Sigmoid colon (tissue), 7 donors: ENCODE results near the gene PDE2A. TPM values are rescaled to one million over a fixed set of nuclear protein-coding genes. Genes with fewer than 3 reads are reported as not detected.

Experiments
- DNase-seq: peaks from one replicate; pipeline ENCODE4 v3.0.0-alpha.2; 2019
- H3K27ac ChIP-seq, 4 donors: fragments of 200-600 bp; sonication (generic); one replicate each; pipeline ENCODE4 v1.5.1; 2016 to 2019; ENCODE audit warnings: mild to moderate bottlenecking in 1 of 4
- H3K27me3 ChIP-seq, 3 donors: fragments of 200-600 bp; sonication (generic); one replicate each; pipeline ENCODE4 v1.5.1; 2019; ENCODE audit warnings: mild to moderate bottlenecking in 1 of 3
- H3K36me3 ChIP-seq, 4 donors: fragments of 200-600 bp; sonication (generic); one replicate each; pipeline ENCODE4 v1.5.1; 2016 to 2019
- H3K4me1 ChIP-seq, 4 donors: fragments of 200-600 bp; sonication (generic); one replicate each; pipeline ENCODE4 v1.5.1; 2017 to 2019
- H3K4me3 ChIP-seq, 4 donors: fragments of 200-600 bp; sonication (generic); one replicate each; pipeline ENCODE4 v1.5.1; 2017 to 2019; ENCODE audit warnings: mild to moderate bottlenecking in 2 of 4, moderate library complexity in 1 of 4
- H3K9me3 ChIP-seq, 4 donors: fragments of 200-600 bp in 3 of 4; sonication (generic) in 3 of 4; one replicate each; pipeline versions ENCODE4 v1.5.1 to v1.6.1; 2013 to 2019
- EP300 ChIP-seq, 4 donors: sonication (generic); formaldehyde crosslinking; IDR thresholded peaks; one replicate each; pipeline ENCODE4 v1.6.1; 2017; ENCODE audit warnings: antibody characterized with exemption in 4 of 4
- POLR2A ChIP-seq, 2 donors: fragments of 450-650 bp; IDR thresholded peaks; one replicate each; pipeline ENCODE4 v1.6.1; 2016; ENCODE audit warnings: antibody characterized with exemption in 2 of 2, mild to moderate bottlenecking in 2 of 2, moderate library complexity in 2 of 2
- POLR2AphosphoS5 ChIP-seq, 4 donors: sonication (generic); formaldehyde crosslinking; IDR thresholded peaks; one replicate each; pipeline ENCODE4 v1.6.1; 2017; ENCODE audit warnings: antibody characterized with exemption in 4 of 4
- WGBS, 2 donors: extraction: QIAGEN DNeasy Blood & Tissue Kit; methylation state at CpG; one replicate each; pipeline ENCODE4 v1.1.7; 2013; 5-methylcytosine and 5-hydroxymethylcytosine counted together
- intact Hi-C: fragments of 100-400 bp; cut with DNase I; formaldehyde crosslinking; loops from one replicate; pipeline ENCODE4 v1.15.1; 2023
- polyA plus RNA-seq, 3 donors: library from polyadenylated mRNA; stranded (reverse); fragments of 200-250 nt; gene quantifications; one replicate each; pipeline ENCODE4 v1.2.3, GENCODE V29; 2013
- total RNA-seq, 4 donors: library from RNA; depleted of rRNA; stranded (reverse); fragments of >200 nt; gene quantifications; one replicate each; pipeline ENCODE4 v1.1.0, GENCODE V29; 2016
- TF ChIP-seq, protein P1 (sequence below), 4 experiments: fragments of 450-650 bp in 3 of 4; fragments of 200-600 bp in 1 of 4; IDR thresholded peaks; one replicate each; pipeline ENCODE4 v1.5.1; 2016 to 2019; ENCODE audit warnings: antibody characterized with exemption in 4 of 4, mild to moderate bottlenecking in 3 of 4, moderate library complexity in 2 of 4
- donor health status: healthy with polysubstance abuse.
- donor health status: Bipolar disorder and iron deficiency.
- donor health status: healthy.

The PDE2A gene
- total and polyA plus RNA-seq, 7 donors = 1.8 to 75.1 (median 48.9) TPM

DNA sequence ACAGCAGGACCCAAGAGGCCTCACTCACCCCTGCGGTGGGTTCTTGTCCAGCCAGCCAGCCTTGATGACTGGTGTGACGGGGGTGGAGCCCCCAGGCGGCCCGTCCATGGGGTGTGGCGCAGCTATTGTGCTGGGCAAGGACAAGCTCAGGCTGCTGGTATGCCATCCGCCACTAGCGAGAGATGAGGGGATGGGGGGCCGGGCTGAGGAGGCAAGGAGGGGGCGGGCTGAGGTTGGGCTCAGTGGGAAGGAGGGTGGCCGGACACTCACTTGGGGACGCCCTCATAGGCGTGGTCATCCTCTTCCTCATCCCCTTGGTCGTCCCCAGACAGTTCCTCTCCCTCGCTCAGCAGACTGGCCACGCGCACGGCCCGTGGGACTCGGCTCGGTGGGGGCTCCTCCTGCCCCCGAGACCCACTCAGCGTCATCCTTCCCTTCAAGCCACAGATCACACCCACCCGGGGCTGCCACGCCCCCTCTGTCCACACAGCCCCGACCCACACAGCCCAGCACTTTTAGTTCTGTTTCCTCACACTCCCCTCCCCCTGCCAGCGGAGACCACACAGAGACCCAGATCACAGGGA, 38.0 kb upstream of the PDE2A start:
- intact Hi-C loops = no loop called here

DNA sequence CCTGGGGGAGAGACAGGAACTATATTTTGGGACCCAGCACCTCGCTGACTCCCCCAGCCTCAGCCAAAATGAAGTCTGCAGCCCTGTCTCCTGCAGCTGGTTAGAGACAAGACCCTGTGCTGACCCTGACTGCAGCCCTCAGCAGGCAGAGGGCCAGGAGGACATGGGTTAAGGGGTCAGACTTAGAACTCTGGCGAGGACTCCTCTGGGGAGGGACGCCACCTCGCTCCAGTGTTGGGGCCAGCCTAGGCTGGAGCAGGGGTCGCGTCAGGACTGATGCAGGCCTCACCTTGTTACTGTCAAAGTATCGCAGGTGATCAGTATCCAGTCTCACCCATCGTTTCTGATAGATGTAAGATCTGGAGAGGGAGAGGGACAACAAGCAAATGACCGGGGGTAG, 36.9 kb upstream of the PDE2A start:
- Histone ChIP-seq H3K9me3 (no peaks in the 10 kb centered on the region), H3K36me3 (peaks cover 25 to 61% (median 44%) of the 10 kb centered on the region in 4 donors), H3K4me3 (no peak overlapping the region), H3K27ac (no peak overlapping the region), H3K4me1 (peaks cover 0 to 14% (median 7%) of the 10 kb centered on the region in 4 donors), H3K27me3 (no peaks in the 10 kb centered on the region)
- no peak for DNase-seq
- TF ChIP-seq POLR2AphosphoS5 (IDR thresholded peaks at IDR 0.05) (no peak), POLR2A (IDR thresholded peaks at IDR 0.05) (no peak), EP300 (IDR thresholded peaks at IDR 0.05) (no peak)
- TF ChIP-seq, protein P1, sequence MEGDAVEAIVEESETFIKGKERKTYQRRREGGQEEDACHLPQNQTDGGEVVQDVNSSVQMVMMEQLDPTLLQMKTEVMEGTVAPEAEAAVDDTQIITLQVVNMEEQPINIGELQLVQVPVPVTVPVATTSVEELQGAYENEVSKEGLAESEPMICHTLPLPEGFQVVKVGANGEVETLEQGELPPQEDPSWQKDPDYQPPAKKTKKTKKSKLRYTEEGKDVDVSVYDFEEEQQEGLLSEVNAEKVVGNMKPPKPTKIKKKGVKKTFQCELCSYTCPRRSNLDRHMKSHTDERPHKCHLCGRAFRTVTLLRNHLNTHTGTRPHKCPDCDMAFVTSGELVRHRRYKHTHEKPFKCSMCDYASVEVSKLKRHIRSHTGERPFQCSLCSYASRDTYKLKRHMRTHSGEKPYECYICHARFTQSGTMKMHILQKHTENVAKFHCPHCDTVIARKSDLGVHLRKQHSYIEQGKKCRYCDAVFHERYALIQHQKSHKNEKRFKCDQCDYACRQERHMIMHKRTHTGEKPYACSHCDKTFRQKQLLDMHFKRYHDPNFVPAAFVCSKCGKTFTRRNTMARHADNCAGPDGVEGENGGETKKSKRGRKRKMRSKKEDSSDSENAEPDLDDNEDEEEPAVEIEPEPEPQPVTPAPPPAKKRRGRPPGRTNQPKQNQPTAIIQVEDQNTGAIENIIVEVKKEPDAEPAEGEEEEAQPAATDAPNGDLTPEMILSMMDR (IDR thresholded peaks at IDR 0.05) = no peak
- 95 to 96% methylated on average over 9 of the region's 9 CpGs for WGBS, 2 donors
- intact Hi-C loops = no loop called here

More for the DNA sequence above, 38.0 kb upstream of the PDE2A start:
- no peaks in the 10 kb centered on the region for H3K9me3 ChIP-seq
- no peaks in the 10 kb centered on the region for H3K27me3 ChIP-seq
- peaks cover 0 to 19% (median 13%) of the 10 kb centered on the region in 4 donors for H3K4me1 ChIP-seq
- H3K4me3 ChIP-seq = no peak overlapping the region
- 70 to 73% methylated on average over 26 of the region's 26 CpGs for WGBS, 2 donors
- no peak overlapping the region for H3K27ac ChIP-seq
- DNase-seq = peak; percentile 79
- H3K36me3 ChIP-seq = peaks cover 20 to 54% (median 40%) of the 10 kb centered on the region in 4 donors
- TF ChIP-seq POLR2A (IDR thresholded peaks at IDR 0.05) (no peak), EP300 (IDR thresholded peaks at IDR 0.05) (no peak), POLR2AphosphoS5 (IDR thresholded peaks at IDR 0.05) (no peak)
- TF ChIP-seq, protein P1 (IDR thresholded peaks at IDR 0.05) = no peak

DNA sequence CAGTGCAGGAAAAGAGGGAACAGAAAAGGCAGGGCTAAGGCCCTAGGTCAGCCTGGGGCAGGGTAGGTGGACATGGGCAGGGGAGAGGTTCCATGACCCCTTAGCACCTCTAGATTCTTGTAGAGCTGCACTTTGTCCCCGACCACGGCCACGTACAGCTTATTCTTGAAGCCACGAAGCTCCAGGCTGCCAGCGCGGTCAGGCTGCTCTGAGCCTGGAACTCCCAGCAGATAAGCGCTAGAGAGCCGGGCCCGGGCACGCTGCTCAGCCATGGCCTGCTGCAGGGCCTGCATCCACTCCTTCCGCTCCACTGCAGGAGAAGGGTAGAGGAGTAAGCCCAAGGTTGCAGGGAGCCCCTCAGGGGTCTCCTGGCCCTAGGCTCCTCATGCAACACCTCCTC, 36.1 kb upstream of the PDE2A start:
- Histone ChIP-seq H3K9me3 (no peaks in the 10 kb centered on the region), H3K4me1 (peaks cover 0 to 14% (median 7%) of the 10 kb centered on the region in 4 donors), H3K27me3 (no peaks in the 10 kb centered on the region), H3K27ac (no peak overlapping the region), H3K36me3 (peaks cover 25 to 70% (median 48%) of the 10 kb centered on the region in 4 donors), H3K4me3 (no peak overlapping the region)
- WGBS, 2 donors = 92 to 96% methylated on average over 11 of the region's 11 CpGs
- DNase-seq = no peak
- TF ChIP-seq POLR2A (IDR thresholded peaks at IDR 0.05) = no peak
- TF ChIP-seq, protein P1 (IDR thresholded peaks at IDR 0.05) = no peak
- intact Hi-C loops = no loop called here

DNA sequence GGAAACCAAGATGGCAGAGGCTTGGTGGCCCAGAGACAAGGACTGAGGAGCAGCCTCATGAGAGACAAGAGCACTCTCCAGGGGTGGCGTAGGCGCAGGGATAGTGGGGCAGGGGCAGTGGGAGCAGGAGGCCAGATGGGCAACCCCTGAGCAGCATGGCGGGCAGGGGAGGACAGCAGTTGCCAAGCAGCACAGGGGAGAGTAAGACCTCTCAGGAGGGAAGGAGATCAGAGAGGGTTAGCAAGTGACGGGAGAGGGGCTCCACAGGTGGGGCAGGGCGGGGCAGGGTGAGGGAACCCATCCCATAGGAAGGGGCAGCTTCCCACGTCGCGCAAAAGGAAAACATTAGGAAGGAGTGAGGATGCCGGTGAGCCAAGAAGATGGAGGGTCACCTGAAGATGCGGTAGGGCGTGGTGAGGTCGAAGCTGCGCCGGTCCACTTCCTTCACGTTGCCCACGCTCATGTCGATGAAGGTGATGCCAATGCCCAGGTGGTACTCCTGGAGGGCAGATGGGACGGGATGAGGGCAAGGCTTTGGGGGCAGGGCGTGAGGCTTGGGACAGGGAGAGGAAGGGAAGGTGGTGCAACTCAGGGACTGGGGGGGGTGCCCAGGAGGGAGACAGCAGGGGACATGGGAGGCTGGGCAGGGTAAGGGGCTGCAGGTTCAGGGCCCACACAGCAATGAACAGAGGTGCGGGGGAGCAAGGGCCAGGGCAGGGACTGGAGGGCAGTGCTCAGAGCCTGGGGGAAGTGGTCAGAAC, 35.4 kb upstream of the PDE2A start:
- Histone ChIP-seq H3K27me3 (no peaks in the 10 kb centered on the region), H3K27ac (no peak overlapping the region), H3K4me1 (peaks cover 0 to 14% (median 7%) of the 10 kb centered on the region in 4 donors), H3K9me3 (no peaks in the 10 kb centered on the region), H3K36me3 (peaks cover 25 to 74% (median 48%) of the 10 kb centered on the region in 4 donors), H3K4me3 (no peak overlapping the region)
- intact Hi-C loops = no loop called here
- no peak for TF ChIP-seq EP300 (IDR thresholded peaks at IDR 0.05)
- TF ChIP-seq POLR2A (IDR thresholded peaks at IDR 0.05) = no peak
- TF ChIP-seq, protein P1 (IDR thresholded peaks at IDR 0.05) = no peak
- no peak for TF ChIP-seq POLR2AphosphoS5 (IDR thresholded peaks at IDR 0.05)
- DNase-seq = no peak
- WGBS, 2 donors = 96 to 97% methylated on average over 20 of the region's 20 CpGs
